ENCODE data around the gene DIAPH2. TPM values are rescaled to one million over a fixed set of nuclear protein-coding genes. Genes with fewer than 3 reads are reported as not detected.

Gene DIAPH2
- total RNA-seq, 1 experiment from 2014 or later: 15.9 TPM

GRCh38 chrX:96909291-96909690 lies 224.6 kb downstream of the DIAPH2 start (continued):
- no peak for TF ChIP-seq ZNF317 (CRISPR knock-in tag; IDR thresholded peaks at IDR 0.05; ENCODE audit: borderline replicate concordance, low read depth)
- TF ChIP-seq CREB1 (CRISPR knock-in tag; IDR thresholded peaks at IDR 0.05): no peak

GRCh38 chrX:96918864-96919263 lies 234.2 kb downstream of the DIAPH2 start:
- CTCF ChIA-PET: no interaction called here
- DNase-seq (ENCODE audit: low spot score): no peak
- Mint-ChIP-seq H3K9me3 (no peaks in the 10 kb centered on the region), H3K36me3 (no peaks in the 10 kb centered on the region), H3K4me1 (peaks cover 16% of the 10 kb centered on the region), H3K27me3 (ENCODE audit: low read depth) (no peaks in the 10 kb centered on the region), H3K4me3 (no peak overlapping the region), H3K27ac (no peak overlapping the region)
- no peak for ATAC-seq
- POLR2A ChIA-PET: no interaction called here
- TF ChIP-seq ZNF425 (CRISPR knock-in tag; conservative IDR thresholded peaks at IDR 0.05): no peak

GRCh38 chrX:96919672-96920071 lies 235.0 kb downstream of the DIAPH2 start:
- ChIA-PET POLR2A (no interaction called here), CTCF (no interaction called here)
- ATAC-seq (no peak), DNase-seq (ENCODE audit: low spot score) (no peak)
- H3K27ac Mint-ChIP-seq: no peak overlapping the region
- H3K4me1 Mint-ChIP-seq: peaks cover 16% of the 10 kb centered on the region
- no peak overlapping the region for H3K4me3 Mint-ChIP-seq
- no peaks in the 10 kb centered on the region for H3K27me3 Mint-ChIP-seq (ENCODE audit: low read depth)
- no peaks in the 10 kb centered on the region for H3K36me3 Mint-ChIP-seq
- TF ChIP-seq AFF4 (CRISPR knock-in tag; IDR thresholded peaks at IDR 0.05; ENCODE audit: borderline replicate concordance): no peak
- no peak for TF ChIP-seq SOX15 (CRISPR knock-in tag; IDR thresholded peaks at IDR 0.05)
- no peak for TF ChIP-seq NR3C1 (CRISPR knock-in tag; conservative IDR thresholded peaks at IDR 0.05; ENCODE audit: low read depth)
- TF ChIP-seq ZNF416 (CRISPR knock-in tag; IDR thresholded peaks at IDR 0.05): no peak
- TF ChIP-seq TP53 (CRISPR knock-in tag; IDR thresholded peaks at IDR 0.05): no peak
- no peak for TF ChIP-seq SMAD3 (CRISPR knock-in tag; IDR thresholded peaks at IDR 0.05; ENCODE audit: borderline replicate concordance)
- TF ChIP-seq TEAD1 (CRISPR knock-in tag; IDR thresholded peaks at IDR 0.05): no peak
- TF ChIP-seq ZBTB21 (CRISPR knock-in tag; IDR thresholded peaks at IDR 0.05; ENCODE audit: borderline replicate concordance): no peak
- no peak for TF ChIP-seq HMGXB4 (CRISPR knock-in tag; IDR thresholded peaks at IDR 0.05)
- no peak for TF ChIP-seq ZBTB43 (CRISPR knock-in tag; IDR thresholded peaks at IDR 0.05)
- TF ChIP-seq ZNF396 (CRISPR knock-in tag; IDR thresholded peaks at IDR 0.05; ENCODE audit: borderline replicate concordance): no peak
- TF ChIP-seq ERG (CRISPR knock-in tag; IDR thresholded peaks at IDR 0.05): no peak
- TF ChIP-seq CTCF (IDR thresholded peaks at IDR 0.05): no peak
- TF ChIP-seq SP1 (CRISPR knock-in tag; conservative IDR thresholded peaks at IDR 0.05): no peak
- TF ChIP-seq ATF6 (CRISPR knock-in tag; IDR thresholded peaks at IDR 0.05): no peak
- H3K9me3 Mint-ChIP-seq: no peaks in the 10 kb centered on the region
